Endodermal cell (in vitro differentiated cells): ENCODE data around the gene PRDM15. TPM values are rescaled to one million over a fixed set of nuclear protein-coding genes. Genes with fewer than 3 reads are reported as not detected.
A peak's percentile ranks its signal among the peaks of the same experiment; 100 is the strongest.

Experiments
- DNase-seq: peaks from one replicate; pipeline ENCODE4 v3.0.0-alpha.2; 2017
- H3K27ac ChIP-seq: 2 replicates; pipeline ENCODE4 v1.5.1; 2013; ENCODE audit warnings: mild to moderate bottlenecking, low read depth, low read length, moderate library complexity
- H3K27me3 ChIP-seq: 2 replicates; pipeline ENCODE4 v1.6.1; 2013; ENCODE audit warnings: mild to moderate bottlenecking, low read length, moderate library complexity; ENCODE audit not compliant: insufficient read depth, control insufficient read depth, poor library complexity, severe bottlenecking
- H3K36me3 ChIP-seq: 2 replicates; pipeline ENCODE4 v1.7.0; 2013; ENCODE audit warnings: mild to moderate bottlenecking, low read length, moderate library complexity; ENCODE audit not compliant: control insufficient read depth, insufficient read depth
- H3K4me1 ChIP-seq: one replicate; pipeline ENCODE4 v1.7.0; 2013; ENCODE audit warnings: low read length; ENCODE audit not compliant: control insufficient read depth, insufficient read depth
- H3K4me3 ChIP-seq: 2 replicates; pipeline ENCODE4 v1.5.1; 2013; ENCODE audit warnings: mild to moderate bottlenecking, low read length, moderate library complexity
- H3K9ac ChIP-seq: 2 replicates; pipeline ENCODE4 v1.6.1; 2013; ENCODE audit warnings: mild to moderate bottlenecking, low read length, moderate library complexity; ENCODE audit not compliant: poor library complexity, severe bottlenecking; ENCODE audit errors: extremely low read depth
- H3K9me3 ChIP-seq: 2 replicates; pipeline ENCODE4 v1.6.1; 2013; ENCODE audit warnings: mild to moderate bottlenecking, low read length, moderate library complexity; ENCODE audit not compliant: control insufficient read depth
- H3K27ac Mint-ChIP-seq: 2 replicates; pipeline ENCODE4 v1.8.0; 2020; ENCODE audit warnings: mixed read lengths
- H3K27me3 Mint-ChIP-seq: 2 replicates; pipeline ENCODE4 v1.8.0; 2021; ENCODE audit warnings: mild to moderate bottlenecking, mixed read lengths; ENCODE audit not compliant: insufficient read depth
- H3K36me3 Mint-ChIP-seq: 2 replicates; pipeline ENCODE4 v1.8.0; 2020; ENCODE audit warnings: low read depth, mixed read lengths
- H3K4me1 Mint-ChIP-seq: 2 replicates; pipeline ENCODE4 v1.8.0; 2020; ENCODE audit warnings: mixed read lengths
- H3K4me3 Mint-ChIP-seq: 2 replicates; pipeline ENCODE4 v1.8.0; 2020; ENCODE audit warnings: mild to moderate bottlenecking, moderate library complexity, mixed read lengths
- H3K9me3 Mint-ChIP-seq: 2 replicates; pipeline ENCODE4 v1.8.0; 2020; ENCODE audit warnings: mild to moderate bottlenecking, mixed read lengths
- CTCF ChIP-seq: fragments of 200-600 bp; sonication (generic); conservative IDR thresholded peaks from 2 replicates; pipeline ENCODE4 v1.5.0; 2021; ENCODE audit warnings: antibody characterized with exemption, mild to moderate bottlenecking
- WGBS, 2 experiments: methylation state at CpG; one replicate each; pipeline versions ENCODE4 v1.1.5 to v1.1.7; 2013; ENCODE audit warnings: missing lambda C conversion rate in 2 of 2, mixed read lengths in 1 of 2; ENCODE audit not compliant: insufficient coverage in 1 of 2, insufficient read length in 1 of 2; 5-methylcytosine and 5-hydroxymethylcytosine counted together
- total RNA-seq, 2 donors: library from RNA; stranded (reverse); fragmentation: NEBNext Ultra II Directional in 1 of 2; extraction: Animal tissue kit (Norgen Biotek cat#: 25700) in 1 of 2; gene quantifications; 2 replicates in 1 of 2; 3 replicates in 1 of 2; pipeline ENCODE4 v1.2.1, GENCODE V29; 2021

PRDM15 gene
- total RNA-seq, 2 donors from 2014 or later: 8.8 to 10.1 TPM

GRCh38 chr21:41750532-41751151 is 128.5 kb downstream of the PRDM15 start:
- no peak overlapping the region for H3K4me3 Mint-ChIP-seq
- no peaks in the 10 kb centered on the region for H3K27me3 ChIP-seq
- H3K4me3 ChIP-seq: no peak overlapping the region
- peaks cover 34% of the 10 kb centered on the region for H3K36me3 ChIP-seq
- DNase-seq: no peak
- H3K9ac ChIP-seq: no peak overlapping the region
- peaks cover 49% of the 10 kb centered on the region for H3K36me3 Mint-ChIP-seq
- no peak for TF ChIP-seq CTCF
- WGBS, 2 experiments: 91 to 92% methylated on average over 9 to 16 of the region's 16 CpGs
- no peak overlapping the region for H3K27ac Mint-ChIP-seq
- no peaks in the 10 kb centered on the region for H3K27me3 Mint-ChIP-seq
- no peak overlapping the region for H3K27ac ChIP-seq
- no peaks in the 10 kb centered on the region for H3K9me3 Mint-ChIP-seq
- H3K4me1 ChIP-seq: peaks cover 19% of the 10 kb centered on the region
- peaks cover 33% of the 10 kb centered on the region for H3K4me1 Mint-ChIP-seq
- H3K9me3 ChIP-seq: no peaks in the 10 kb centered on the region

GRCh38 chr21:41750051-41750450 is 129.1 kb downstream of the PRDM15 start:
- H3K36me3 ChIP-seq: peaks cover 37% of the 10 kb centered on the region
- H3K27me3 ChIP-seq: no peaks in the 10 kb centered on the region
- TF ChIP-seq CTCF: no peak
- no peak overlapping the region for H3K4me3 ChIP-seq
- H3K9ac ChIP-seq: no peak overlapping the region
- WGBS, 2 experiments: 61 to 73% methylated on average over 6 to 7 of the region's 7 CpGs
- Mint-ChIP-seq H3K9me3 (no peaks in the 10 kb centered on the region), H3K4me1 (peaks cover 33% of the 10 kb centered on the region), H3K36me3 (peaks cover 52% of the 10 kb centered on the region), H3K27ac (no peak overlapping the region), H3K27me3 (no peaks in the 10 kb centered on the region), H3K4me3 (no peak overlapping the region)
- H3K4me1 ChIP-seq: peaks cover 19% of the 10 kb centered on the region
- H3K27ac ChIP-seq: no peak overlapping the region
- H3K9me3 ChIP-seq: no peaks in the 10 kb centered on the region
- peak; percentile 63 for DNase-seq

GRCh38 chr21:41749286-41749685 is 129.9 kb downstream of the PRDM15 start:
- H3K4me3 ChIP-seq: no peak overlapping the region
- Mint-ChIP-seq H3K4me3 (no peak overlapping the region), H3K27ac (no peak overlapping the region), H3K4me1 (peaks cover 29% of the 10 kb centered on the region), H3K9me3 (no peaks in the 10 kb centered on the region), H3K36me3 (peaks cover 60% of the 10 kb centered on the region), H3K27me3 (no peaks in the 10 kb centered on the region)
- peaks cover 14% of the 10 kb centered on the region for H3K4me1 ChIP-seq
- TF ChIP-seq CTCF: no peak
- 95 to 100% methylated on average over 7 to 10 of the region's 10 CpGs for WGBS, 2 experiments
- peaks cover 39% of the 10 kb centered on the region for H3K36me3 ChIP-seq
- H3K27me3 ChIP-seq: no peaks in the 10 kb centered on the region
- no peaks in the 10 kb centered on the region for H3K9me3 ChIP-seq
- no peak overlapping the region for H3K9ac ChIP-seq
- no peak overlapping the region for H3K27ac ChIP-seq
- no peak for DNase-seq

Other genes starting within 250 kb of the PRDM15 start
- 10 to 100 TPM in 1 of 2 donors, 1 to 10 TPM in 1; 8.4 to 16.2 TPM for gene RIPK4, start 112.3 kb downstream of the PRDM15 start, total RNA-seq
- gene C2CD2, start 74.7 kb upstream of the PRDM15 start, total RNA-seq: 10 to 100 TPM; 26.3 to 28.7 TPM
- gene ZBTB21, start 131.0 kb upstream of the PRDM15 start, total RNA-seq: 10 to 100 TPM; 17.3 to 23.1 TPM
- under 1 TPM; 0.24 to 0.49 TPM for gene UMODL1, start 192.0 kb upstream of the PRDM15 start, total RNA-seq